H1 (cell line): ENCODE data around the gene CAPN8. TPM values are rescaled to one million over a fixed set of nuclear protein-coding genes. Genes with fewer than 3 reads are reported as not detected.

Experiments
- EP300 ChIP-seq, 2 experiments: IDR thresholded peaks; 1 replicate in 1 of 2; 2 replicates in 1 of 2; pipeline ENCODE4 v1.6.1; 2011 to 2012; ENCODE audit warnings: low read depth in 2 of 2, low read length in 2 of 2, mild to moderate bottlenecking in 2 of 2, borderline replicate concordance in 1 of 2, inconsistent platforms in 1 of 2, moderate library complexity in 1 of 2
- SIN3A ChIP-seq, 2 experiments: IDR thresholded peaks in 1 of 2; conservative IDR thresholded peaks in 1 of 2; 2 replicates each; pipeline ENCODE4 v1.6.1; 2011 to 2012; ENCODE audit warnings: low read length in 2 of 2, improper control_type of control experiment in 1 of 2, low read depth in 1 of 2, mild to moderate bottlenecking in 1 of 2
- TCF12 ChIP-seq: IDR thresholded peaks from 2 replicates; pipeline ENCODE4 v1.6.1; 2011; ENCODE audit warnings: low read depth, mild to moderate bottlenecking, low read length
- polyA plus RNA-seq, 7 experiments: library from polyadenylated mRNA; depleted of rRNA in 3 of 7; stranded (reverse) in 5 of 7; unstranded in 2 of 7; fragments of >200 nt in 5 of 7; fragments of 200-250 nt in 2 of 7; gene quantifications; 1 replicate in 5 of 7; 2 replicates in 1 of 7; 4 replicates in 1 of 7; pipeline versions ENCODE4 v1.2.1 to v1.2.3, GENCODE V29; 2011 to 2013; ENCODE audit warnings: missing spikeins in 2 of 7, mixed read lengths in 2 of 7
- total RNA-seq: library from RNA; stranded (reverse); fragmentation: NEBNext Ultra II Directional; extraction: Animal tissue kit (Norgen Biotek cat#: 25700); gene quantifications from 2 replicates; pipeline ENCODE4 v1.2.1, GENCODE V29; 2021
- TF ChIP-seq, protein P1 (sequence below): fragments of 300-600 bp; sonication (generic); IDR thresholded peaks from 2 replicates; pipeline ENCODE4 v1.7.1; 2012; ENCODE audit warnings: low read length, moderate library complexity, mild to moderate bottlenecking, inconsistent platforms; ENCODE audit not compliant: insufficient replicate concordance
- TF ChIP-seq, protein P2 (sequence below): IDR thresholded peaks from 2 replicates; pipeline ENCODE4 v1.6.1; 2012; ENCODE audit warnings: inconsistent platforms

The CAPN8 gene
- total and polyA plus RNA-seq, 2 of the 8 experiments (the other 6 are each of a cell fraction or from before 2014, with no cell fraction given), result 0.20 to 0.26 TPM

DNA sequence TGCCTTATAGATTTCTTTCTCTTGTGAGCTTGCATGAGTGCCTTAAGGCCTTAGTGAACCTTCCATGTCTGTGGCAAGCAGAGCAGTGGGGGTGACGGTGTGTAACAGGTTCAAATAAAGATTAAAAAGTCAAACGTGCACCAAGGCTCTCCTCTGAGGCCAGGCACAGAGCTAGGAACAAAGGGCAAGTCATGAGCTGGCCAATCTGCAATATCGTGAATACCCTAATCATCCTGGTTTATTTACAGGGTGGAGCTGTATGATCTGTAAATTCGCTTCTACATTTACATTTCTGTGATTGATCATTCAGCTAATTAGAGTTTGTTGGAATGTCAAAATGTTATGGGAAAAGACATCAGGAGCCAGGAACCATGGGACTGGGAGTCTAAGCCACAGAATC is 120.2 kb downstream of the CAPN8 start (continued):
- TF ChIP-seq, protein P1, sequence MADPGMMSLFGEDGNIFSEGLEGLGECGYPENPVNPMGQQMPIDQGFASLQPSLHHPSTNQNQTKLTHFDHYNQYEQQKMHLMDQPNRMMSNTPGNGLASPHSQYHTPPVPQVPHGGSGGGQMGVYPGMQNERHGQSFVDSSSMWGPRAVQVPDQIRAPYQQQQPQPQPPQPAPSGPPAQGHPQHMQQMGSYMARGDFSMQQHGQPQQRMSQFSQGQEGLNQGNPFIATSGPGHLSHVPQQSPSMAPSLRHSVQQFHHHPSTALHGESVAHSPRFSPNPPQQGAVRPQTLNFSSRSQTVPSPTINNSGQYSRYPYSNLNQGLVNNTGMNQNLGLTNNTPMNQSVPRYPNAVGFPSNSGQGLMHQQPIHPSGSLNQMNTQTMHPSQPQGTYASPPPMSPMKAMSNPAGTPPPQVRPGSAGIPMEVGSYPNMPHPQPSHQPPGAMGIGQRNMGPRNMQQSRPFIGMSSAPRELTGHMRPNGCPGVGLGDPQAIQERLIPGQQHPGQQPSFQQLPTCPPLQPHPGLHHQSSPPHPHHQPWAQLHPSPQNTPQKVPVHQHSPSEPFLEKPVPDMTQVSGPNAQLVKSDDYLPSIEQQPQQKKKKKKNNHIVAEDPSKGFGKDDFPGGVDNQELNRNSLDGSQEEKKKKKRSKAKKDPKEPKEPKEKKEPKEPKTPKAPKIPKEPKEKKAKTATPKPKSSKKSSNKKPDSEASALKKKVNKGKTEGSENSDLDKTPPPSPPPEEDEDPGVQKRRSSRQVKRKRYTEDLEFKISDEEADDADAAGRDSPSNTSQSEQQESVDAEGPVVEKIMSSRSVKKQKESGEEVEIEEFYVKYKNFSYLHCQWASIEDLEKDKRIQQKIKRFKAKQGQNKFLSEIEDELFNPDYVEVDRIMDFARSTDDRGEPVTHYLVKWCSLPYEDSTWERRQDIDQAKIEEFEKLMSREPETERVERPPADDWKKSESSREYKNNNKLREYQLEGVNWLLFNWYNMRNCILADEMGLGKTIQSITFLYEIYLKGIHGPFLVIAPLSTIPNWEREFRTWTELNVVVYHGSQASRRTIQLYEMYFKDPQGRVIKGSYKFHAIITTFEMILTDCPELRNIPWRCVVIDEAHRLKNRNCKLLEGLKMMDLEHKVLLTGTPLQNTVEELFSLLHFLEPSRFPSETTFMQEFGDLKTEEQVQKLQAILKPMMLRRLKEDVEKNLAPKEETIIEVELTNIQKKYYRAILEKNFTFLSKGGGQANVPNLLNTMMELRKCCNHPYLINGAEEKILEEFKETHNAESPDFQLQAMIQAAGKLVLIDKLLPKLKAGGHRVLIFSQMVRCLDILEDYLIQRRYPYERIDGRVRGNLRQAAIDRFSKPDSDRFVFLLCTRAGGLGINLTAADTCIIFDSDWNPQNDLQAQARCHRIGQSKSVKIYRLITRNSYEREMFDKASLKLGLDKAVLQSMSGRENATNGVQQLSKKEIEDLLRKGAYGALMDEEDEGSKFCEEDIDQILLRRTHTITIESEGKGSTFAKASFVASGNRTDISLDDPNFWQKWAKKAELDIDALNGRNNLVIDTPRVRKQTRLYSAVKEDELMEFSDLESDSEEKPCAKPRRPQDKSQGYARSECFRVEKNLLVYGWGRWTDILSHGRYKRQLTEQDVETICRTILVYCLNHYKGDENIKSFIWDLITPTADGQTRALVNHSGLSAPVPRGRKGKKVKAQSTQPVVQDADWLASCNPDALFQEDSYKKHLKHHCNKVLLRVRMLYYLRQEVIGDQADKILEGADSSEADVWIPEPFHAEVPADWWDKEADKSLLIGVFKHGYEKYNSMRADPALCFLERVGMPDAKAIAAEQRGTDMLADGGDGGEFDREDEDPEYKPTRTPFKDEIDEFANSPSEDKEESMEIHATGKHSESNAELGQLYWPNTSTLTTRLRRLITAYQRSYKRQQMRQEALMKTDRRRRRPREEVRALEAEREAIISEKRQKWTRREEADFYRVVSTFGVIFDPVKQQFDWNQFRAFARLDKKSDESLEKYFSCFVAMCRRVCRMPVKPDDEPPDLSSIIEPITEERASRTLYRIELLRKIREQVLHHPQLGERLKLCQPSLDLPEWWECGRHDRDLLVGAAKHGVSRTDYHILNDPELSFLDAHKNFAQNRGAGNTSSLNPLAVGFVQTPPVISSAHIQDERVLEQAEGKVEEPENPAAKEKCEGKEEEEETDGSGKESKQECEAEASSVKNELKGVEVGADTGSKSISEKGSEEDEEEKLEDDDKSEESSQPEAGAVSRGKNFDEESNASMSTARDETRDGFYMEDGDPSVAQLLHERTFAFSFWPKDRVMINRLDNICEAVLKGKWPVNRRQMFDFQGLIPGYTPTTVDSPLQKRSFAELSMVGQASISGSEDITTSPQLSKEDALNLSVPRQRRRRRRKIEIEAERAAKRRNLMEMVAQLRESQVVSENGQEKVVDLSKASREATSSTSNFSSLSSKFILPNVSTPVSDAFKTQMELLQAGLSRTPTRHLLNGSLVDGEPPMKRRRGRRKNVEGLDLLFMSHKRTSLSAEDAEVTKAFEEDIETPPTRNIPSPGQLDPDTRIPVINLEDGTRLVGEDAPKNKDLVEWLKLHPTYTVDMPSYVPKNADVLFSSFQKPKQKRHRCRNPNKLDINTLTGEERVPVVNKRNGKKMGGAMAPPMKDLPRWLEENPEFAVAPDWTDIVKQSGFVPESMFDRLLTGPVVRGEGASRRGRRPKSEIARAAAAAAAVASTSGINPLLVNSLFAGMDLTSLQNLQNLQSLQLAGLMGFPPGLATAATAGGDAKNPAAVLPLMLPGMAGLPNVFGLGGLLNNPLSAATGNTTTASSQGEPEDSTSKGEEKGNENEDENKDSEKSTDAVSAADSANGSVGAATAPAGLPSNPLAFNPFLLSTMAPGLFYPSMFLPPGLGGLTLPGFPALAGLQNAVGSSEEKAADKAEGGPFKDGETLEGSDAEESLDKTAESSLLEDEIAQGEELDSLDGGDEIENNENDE, result no peak
- TF ChIP-seq, protein P2, sequence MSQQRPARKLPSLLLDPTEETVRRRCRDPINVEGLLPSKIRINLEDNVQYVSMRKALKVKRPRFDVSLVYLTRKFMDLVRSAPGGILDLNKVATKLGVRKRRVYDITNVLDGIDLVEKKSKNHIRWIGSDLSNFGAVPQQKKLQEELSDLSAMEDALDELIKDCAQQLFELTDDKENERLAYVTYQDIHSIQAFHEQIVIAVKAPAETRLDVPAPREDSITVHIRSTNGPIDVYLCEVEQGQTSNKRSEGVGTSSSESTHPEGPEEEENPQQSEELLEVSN, result no peak
- TF ChIP-seq TCF12, result no peak
- TF ChIP-seq EP300 (IDR thresholded peaks at IDR 0.05; ENCODE audit: borderline replicate concordance in 1 of 2, low read depth in 2 of 2, low read length in 2 of 2), result no peak
- TF ChIP-seq SIN3A (conservative IDR thresholded peaks at IDR 0.05 in 1 of 2, IDR thresholded peaks at IDR 0.05 in 1 of 2; ENCODE audit: low read depth in 1 of 2, low read length in 2 of 2), result no peak
- TF ChIP-seq, all 59 proteins: peak for 0
